ENCODE results near the gene SLC31A1. TPM values are rescaled to one million over a fixed set of nuclear protein-coding genes. Genes with fewer than 3 reads are reported as not detected.
"Not testable (repeated sequence)": the region's sequence is repeated elsewhere in the genome, so short reads cannot be mapped to it uniquely, and the experiment has no call there.

SLC31A1 gene
- total and polyA plus RNA-seq, 12 donors = 10.2 to 105 (median 28.4) TPM

GRCh38 chr9:113244556-113244955 is 23.2 kb downstream of the SLC31A1 start:
- no peak overlapping the region for H3K27ac ChIP-seq
- peaks cover 0 to 15% of the 10 kb centered on the region in 2 donors for H3K4me1 ChIP-seq (replicated peaks in 1 of 2)
- no peak for TF ChIP-seq POLR2A (IDR thresholded peaks at IDR 0.05)
- no peak for TF ChIP-seq CTCF (IDR thresholded peaks at IDR 0.05)
- no peaks in the 10 kb centered on the region for H3K36me3 ChIP-seq (replicated peaks in 1 of 2)
- WGBS, 4 donors = 93 to 98% (median 96%) methylated on average over 2 of the region's 2 CpGs
- H3K9me3 ChIP-seq (replicated peaks in 1 of 3) = no peaks in the 10 kb centered on the region
- intact Hi-C loops (cut with DNase I) = no loop called here
- H3K27me3 ChIP-seq = no peaks in the 10 kb centered on the region
- DNase-seq = no peak
- no peak overlapping the region for H3K4me3 ChIP-seq

GRCh38 chr9:113245894-113246293 is 24.6 kb downstream of the SLC31A1 start:
- no peak for DNase-seq
- Histone ChIP-seq H3K27ac (no peak overlapping the region), H3K36me3 (replicated peaks in 1 of 2) (no peaks in the 10 kb centered on the region), H3K4me1 (replicated peaks in 1 of 2) (peaks cover 0 to 12% of the 10 kb centered on the region in 2 donors), H3K4me3 (no peak overlapping the region), H3K27me3 (no peaks in the 10 kb centered on the region), H3K9me3 (replicated peaks in 1 of 3) (no peaks in the 10 kb centered on the region)
- intact Hi-C loops (cut with DNase I) = no loop called here
- 91 to 95% (median 93%) methylated on average over 4 of the region's 4 CpGs for WGBS, 4 donors
- TF ChIP-seq POLR2A (IDR thresholded peaks at IDR 0.05) (no peak), CTCF (IDR thresholded peaks at IDR 0.05) (no peak)

GRCh38 chr9:113246928-113247327 is 25.6 kb downstream of the SLC31A1 start:
- 79 to 90% (median 84%) methylated on average over 6 of the region's 6 CpGs for WGBS, 4 donors
- H3K36me3 ChIP-seq (replicated peaks in 1 of 2) = no peaks in the 10 kb centered on the region
- intact Hi-C loops (cut with DNase I) = no loop called here
- no peak overlapping the region for H3K27ac ChIP-seq
- no peak overlapping the region for H3K4me3 ChIP-seq
- no peaks in the 10 kb centered on the region for H3K27me3 ChIP-seq
- no peak for DNase-seq
- peaks cover 0 to 12% of the 10 kb centered on the region in 2 donors for H3K4me1 ChIP-seq (replicated peaks in 1 of 2)
- TF ChIP-seq POLR2A (IDR thresholded peaks at IDR 0.05) = no peak
- no peak for TF ChIP-seq CTCF (IDR thresholded peaks at IDR 0.05)
- H3K9me3 ChIP-seq (replicated peaks in 1 of 3) = no peaks in the 10 kb centered on the region

GRCh38 chr9:113247640-113248039 is 26.3 kb downstream of the SLC31A1 start:
- Histone ChIP-seq H3K9me3 (replicated peaks in 1 of 3) (no peaks in the 10 kb centered on the region), H3K4me1 (replicated peaks in 1 of 2) (peaks cover 0 to 11% of the 10 kb centered on the region in 2 donors), H3K4me3 (no peak overlapping the region), H3K27ac (no peak overlapping the region), H3K36me3 (replicated peaks in 1 of 2) (no peaks in the 10 kb centered on the region), H3K27me3 (no peaks in the 10 kb centered on the region)
- intact Hi-C loops (cut with DNase I) = no loop called here
- TF ChIP-seq CTCF (IDR thresholded peaks at IDR 0.05) = no peak
- no peak for TF ChIP-seq POLR2A (IDR thresholded peaks at IDR 0.05)
- DNase-seq = no peak

DNA sequence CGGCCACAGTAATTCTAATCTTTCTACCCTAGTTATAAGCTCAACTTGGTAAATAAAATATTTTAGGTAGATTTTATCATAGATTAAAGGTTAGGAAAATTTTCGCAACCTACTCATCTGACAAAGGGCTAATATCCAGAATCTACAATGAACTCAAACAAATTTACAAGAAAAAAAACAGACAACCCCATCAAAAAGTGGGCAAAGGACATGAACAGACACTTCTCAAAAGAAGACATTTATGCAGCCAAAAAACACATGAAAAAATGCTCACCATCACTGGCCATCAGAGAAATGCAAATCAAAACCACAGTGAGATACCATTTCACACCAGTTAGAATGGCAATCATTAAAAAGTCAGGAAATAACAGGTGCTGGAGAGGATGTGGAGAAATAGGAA is 28.3 kb downstream of the SLC31A1 start:
- H3K4me1 ChIP-seq (replicated peaks in 1 of 2); H3K27ac ChIP-seq; H3K9me3 ChIP-seq (replicated peaks in 1 of 3); intact Hi-C loops (cut with DNase I); DNase-seq; H3K27me3 ChIP-seq; H3K4me3 ChIP-seq; H3K36me3 ChIP-seq (replicated peaks in 1 of 2): not testable (repeated sequence)
- 97 to 100% (median 98%) methylated on average over 2 of the region's 2 CpGs for WGBS, 4 donors

Measured in adrenal gland (tissue), 12 donors.